Suprapubic skin (tissue), 4 donors: ENCODE data around the gene TMIGD1. TPM values are rescaled to one million over a fixed set of nuclear protein-coding genes. Genes with fewer than 3 reads are reported as not detected.

Experiments used
- DNase-seq, 2 donors: peaks; one replicate each; pipeline ENCODE4 v3.0.0-alpha.2; 2019; ENCODE audit warnings: low spot score in 2 of 2
- H3K27ac ChIP-seq: fragments of 200-600 bp; sonication (generic); one replicate; pipeline ENCODE4 v1.5.1; 2019
- H3K27me3 ChIP-seq: fragments of 200-600 bp; sonication (generic); one replicate; pipeline ENCODE4 v1.5.1; 2019
- H3K36me3 ChIP-seq: fragments of 200-600 bp; sonication (generic); one replicate; pipeline ENCODE4 v1.5.1; 2019
- H3K4me1 ChIP-seq: fragments of 200-600 bp; sonication (generic); one replicate; pipeline ENCODE4 v1.5.1; 2019
- H3K4me3 ChIP-seq: fragments of 200-600 bp; sonication (generic); one replicate; pipeline ENCODE4 v1.5.1; 2019; ENCODE audit warnings: mild to moderate bottlenecking
- H3K9me3 ChIP-seq: fragments of 200-600 bp; sonication (generic); one replicate; pipeline ENCODE4 v1.5.1; 2019
- CTCF ChIP-seq, 2 donors: fragments of 200-600 bp in 1 of 2; fragments of 450-650 bp in 1 of 2; sonication (generic) in 1 of 2; IDR thresholded peaks; one replicate each; pipeline ENCODE4 v1.5.1; 2016 to 2019; ENCODE audit warnings: antibody characterized with exemption in 2 of 2, mild to moderate bottlenecking in 1 of 2, moderate library complexity in 1 of 2
- EP300 ChIP-seq: sonication (generic); formaldehyde crosslinking; IDR thresholded peaks from one replicate; pipeline ENCODE4 v1.6.1; 2017; ENCODE audit warnings: antibody characterized with exemption
- POLR2A ChIP-seq, 2 donors: fragments of 450-650 bp; IDR thresholded peaks; one replicate each; pipeline ENCODE4 v1.6.1; 2017; ENCODE audit warnings: antibody characterized with exemption in 2 of 2, mild to moderate bottlenecking in 2 of 2, moderate library complexity in 2 of 2
- POLR2AphosphoS5 ChIP-seq, 3 donors: sonication (generic); formaldehyde crosslinking; IDR thresholded peaks; one replicate each; pipeline ENCODE4 v1.6.1; 2017; ENCODE audit warnings: antibody characterized with exemption in 3 of 3
- WGBS: methylation state at CpG from one replicate; pipeline ENCODE4 v1.1.5; 2018; 5-methylcytosine and 5-hydroxymethylcytosine counted together
- total RNA-seq, 4 donors: library from RNA; depleted of rRNA; stranded (reverse); fragments of >200 nt; gene quantifications; one replicate each; pipeline ENCODE4 v1.1.0, GENCODE V29; 2016

Gene TMIGD1
- total RNA-seq, 4 donors from 2014 or later, result 0.45 TPM; not detected in 3

- H3K4me1 ChIP-seq, result peaks cover 16% of the 10 kb centered on the region
- 64% methylated on average over 4 of the region's 4 CpGs for WGBS
- DNase-seq, result no peak
- no peak overlapping the region for H3K27ac ChIP-seq
- H3K4me3 ChIP-seq, result no peak overlapping the region
- no peaks in the 10 kb centered on the region for H3K9me3 ChIP-seq
- no peaks in the 10 kb centered on the region for H3K36me3 ChIP-seq
- H3K27me3 ChIP-seq, result no peaks in the 10 kb centered on the region
- TF ChIP-seq POLR2A (IDR thresholded peaks at IDR 0.05) (no peak), EP300 (no peak), CTCF (IDR thresholded peaks at IDR 0.05) (no peak), POLR2AphosphoS5 (IDR thresholded peaks at IDR 0.05) (no peak)
Measured at GRCh38 chr17:30347488-30347887, 13.6 kb upstream of the TMIGD1 start.

- TF ChIP-seq EP300, result no peak
- TF ChIP-seq CTCF (IDR thresholded peaks at IDR 0.05), result no peak
- TF ChIP-seq POLR2AphosphoS5 (IDR thresholded peaks at IDR 0.05), result no peak
- no peak for TF ChIP-seq POLR2A (IDR thresholded peaks at IDR 0.05)
- H3K27ac ChIP-seq, result no peak overlapping the region
- no peaks in the 10 kb centered on the region for H3K9me3 ChIP-seq
- H3K36me3 ChIP-seq, result no peaks in the 10 kb centered on the region
- H3K4me3 ChIP-seq, result no peak overlapping the region
- peaks cover 16% of the 10 kb centered on the region for H3K4me1 ChIP-seq
- H3K27me3 ChIP-seq, result no peaks in the 10 kb centered on the region
- DNase-seq, result no peak
- 87% methylated on average over 3 of the region's 3 CpGs for WGBS
Measured at GRCh38 chr17:30346221-30346795, 12.5 kb upstream of the TMIGD1 start.

GRCh38 chr17:30345527-30346075, 11.7 kb upstream of the TMIGD1 start:
- WGBS, result 89% methylated on average over 3 of the region's 4 CpGs
- H3K4me1 ChIP-seq, result peaks cover 16% of the 10 kb centered on the region
- H3K27ac ChIP-seq, result peak overlapping the region; percentile 68
- H3K36me3 ChIP-seq, result no peaks in the 10 kb centered on the region
- H3K4me3 ChIP-seq, result no peak overlapping the region
- H3K9me3 ChIP-seq, result no peaks in the 10 kb centered on the region
- H3K27me3 ChIP-seq, result no peaks in the 10 kb centered on the region
- TF ChIP-seq EP300, result no peak
- no peak for TF ChIP-seq POLR2A (IDR thresholded peaks at IDR 0.05)
- no peak for TF ChIP-seq CTCF (IDR thresholded peaks at IDR 0.05)
- no peak for TF ChIP-seq POLR2AphosphoS5 (IDR thresholded peaks at IDR 0.05)
- no peak for DNase-seq

- 77% methylated on average over 2 of the region's 2 CpGs for WGBS
- TF ChIP-seq POLR2AphosphoS5 (IDR thresholded peaks at IDR 0.05), result no peak
- no peak for TF ChIP-seq POLR2A (IDR thresholded peaks at IDR 0.05)
- TF ChIP-seq CTCF (IDR thresholded peaks at IDR 0.05), result no peak
- no peak for TF ChIP-seq EP300
Measured at GRCh38 chr17:30345089-30345433, 11.2 kb upstream of the TMIGD1 start.

GRCh38 chr17:30344283-30345088, 10.6 kb upstream of the TMIGD1 start:
- Histone ChIP-seq H3K4me1 (peaks cover 23% of the 10 kb centered on the region), H3K27ac (peak overlapping the region; percentile 68), H3K27me3 (no peaks in the 10 kb centered on the region), H3K4me3 (no peak overlapping the region), H3K36me3 (no peaks in the 10 kb centered on the region), H3K9me3 (no peaks in the 10 kb centered on the region)
- no peak for DNase-seq
- WGBS, result 30% methylated on average over 9 of the region's 9 CpGs
- TF ChIP-seq CTCF (IDR thresholded peaks at IDR 0.05), result no peak
- TF ChIP-seq POLR2AphosphoS5 (IDR thresholded peaks at IDR 0.05), result no peak
- TF ChIP-seq EP300, result no peak
- no peak for TF ChIP-seq POLR2A (IDR thresholded peaks at IDR 0.05)

More at GRCh38 chr17:30345089-30345433, 11.2 kb upstream of the TMIGD1 start:
- Histone ChIP-seq H3K27ac (peak overlapping the region; percentile 68), H3K27me3 (no peaks in the 10 kb centered on the region), H3K9me3 (no peaks in the 10 kb centered on the region), H3K4me3 (no peak overlapping the region), H3K4me1 (peaks cover 19% of the 10 kb centered on the region), H3K36me3 (no peaks in the 10 kb centered on the region)
- DNase-seq, result no peak
